RPMI8226 (cell line): Measurements from ENCODE around the gene NME1.
"Not testable (repeated sequence)": the region's sequence is repeated elsewhere in the genome, so short reads cannot be mapped to it uniquely, and the experiment has no call there.

Source experiments
- DNase-seq: peaks from one replicate; pipeline ENCODE4 v3.0.0-alpha.2; 2015

The NME1 gene

DNA sequence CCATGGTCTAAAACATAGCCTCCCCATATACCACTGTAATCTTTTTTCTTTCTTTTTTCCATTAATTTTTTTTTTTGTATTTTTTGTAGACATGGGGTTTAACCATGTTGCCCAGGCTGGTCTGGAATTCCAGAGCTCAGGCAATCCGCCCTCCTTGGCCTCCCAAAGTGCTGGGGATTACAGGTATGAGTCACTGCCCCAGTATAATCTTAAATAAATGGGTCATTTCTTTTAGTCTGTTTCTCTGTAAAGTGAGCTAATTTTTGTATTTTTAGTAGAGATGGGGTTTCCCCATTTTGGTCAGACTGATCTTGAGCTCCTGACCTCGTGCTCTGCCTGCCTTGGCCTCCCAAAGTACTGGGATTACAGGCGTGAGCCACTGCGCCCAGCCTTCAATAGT is 5.7 kb upstream of the NME1 start:
- DNase-seq: no peak

DNA sequence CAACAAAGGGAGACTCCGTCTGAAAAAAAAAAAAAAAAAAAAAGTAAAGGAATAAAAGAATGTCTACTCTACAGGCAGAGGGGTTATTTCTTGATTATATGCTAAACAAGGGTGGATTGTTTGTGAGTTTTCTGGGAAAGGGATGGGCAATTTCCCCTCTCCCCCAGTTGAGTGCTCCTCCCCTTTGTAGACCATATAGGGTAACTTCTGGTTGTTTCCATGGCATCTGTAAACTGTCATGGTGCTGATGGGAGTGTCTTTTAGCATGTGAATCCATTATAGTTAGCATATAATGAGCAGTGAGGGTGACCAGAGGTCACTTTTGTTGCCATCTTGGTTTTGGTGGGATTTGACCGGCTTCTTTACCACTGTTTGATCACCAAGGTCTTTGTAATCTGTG is 4.2 kb upstream of the NME1 start:
- no peak for DNase-seq

DNA sequence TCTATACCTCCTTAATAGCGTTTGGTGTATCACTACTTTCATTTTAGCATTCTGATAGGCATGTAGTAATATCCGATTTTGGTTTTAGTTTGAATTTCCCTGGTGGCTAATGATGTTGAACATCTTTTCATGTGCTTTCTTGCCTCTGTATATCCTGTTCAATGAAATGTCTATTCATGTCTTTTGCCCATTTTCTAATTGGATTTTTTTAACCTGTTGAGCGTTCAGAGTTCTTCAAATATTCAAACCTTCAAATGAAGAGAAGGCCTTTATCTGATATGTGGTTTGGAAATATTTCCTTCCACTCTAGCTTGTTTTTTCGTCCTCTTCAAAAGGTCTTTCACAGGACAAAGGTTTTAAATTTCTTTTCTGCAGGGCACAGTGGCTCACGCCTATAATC is 2.4 kb upstream of the NME1 start:
- no peak for DNase-seq

DNA sequence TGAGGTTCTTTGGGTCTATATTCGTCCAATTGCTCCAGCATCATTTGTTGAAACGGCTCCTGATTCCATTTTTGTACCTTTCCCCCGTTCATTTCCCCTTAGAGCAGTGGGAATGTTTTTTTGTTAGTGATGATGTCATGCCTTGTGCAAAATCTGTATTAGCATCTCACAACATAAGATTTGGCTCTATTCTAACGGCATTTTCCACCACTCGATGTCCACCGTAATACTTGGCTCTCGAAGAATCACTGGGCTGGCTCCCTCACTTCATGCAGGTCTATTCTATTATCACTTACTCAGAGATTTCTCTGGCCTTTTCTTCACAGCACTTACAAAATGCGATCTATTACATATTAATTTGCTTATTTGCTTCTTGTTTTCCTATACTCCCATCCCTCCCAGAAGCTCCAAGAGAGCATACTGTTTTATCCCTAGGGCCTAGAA is 571 bp upstream of the NME1 start:
- DNase-seq: no peak

DNA sequence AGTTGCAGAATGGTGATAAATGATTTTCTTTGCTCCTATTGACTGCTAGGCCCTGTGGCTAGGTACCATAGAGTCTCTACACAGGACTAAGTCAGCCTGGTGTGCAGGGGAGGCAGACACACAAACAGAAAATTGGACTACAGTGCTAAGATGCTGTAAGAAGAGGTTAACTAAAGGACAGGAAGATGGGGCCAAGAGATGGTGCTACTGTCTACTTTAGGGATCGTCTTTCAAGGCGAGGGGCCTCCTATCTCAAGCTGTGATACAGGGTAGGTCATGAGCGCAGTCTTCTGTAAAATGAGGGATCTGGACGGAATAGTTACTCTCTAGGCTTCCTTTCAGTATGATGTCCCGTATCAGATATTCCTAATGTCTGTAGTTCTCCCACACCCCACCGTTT is 817 bp downstream of the NME1 start:
- DNase-seq: peak; percentile 28

DNA sequence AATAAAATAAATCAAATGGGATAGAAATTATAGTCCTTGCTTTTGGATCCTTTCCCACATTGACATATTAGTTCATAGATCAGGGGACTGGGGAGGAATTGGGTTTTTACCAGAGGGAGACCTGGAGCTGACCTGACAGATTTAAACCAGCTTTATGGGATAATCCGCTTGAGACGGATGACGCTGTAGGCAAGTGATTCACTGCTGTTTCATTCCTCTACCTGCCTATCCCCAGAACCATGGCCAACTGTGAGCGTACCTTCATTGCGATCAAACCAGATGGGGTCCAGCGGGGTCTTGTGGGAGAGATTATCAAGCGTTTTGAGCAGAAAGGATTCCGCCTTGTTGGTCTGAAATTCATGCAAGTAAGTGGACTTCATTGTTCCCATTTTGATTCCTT is 2.1 kb downstream of the NME1 start:
- DNase-seq: no peak

DNA sequence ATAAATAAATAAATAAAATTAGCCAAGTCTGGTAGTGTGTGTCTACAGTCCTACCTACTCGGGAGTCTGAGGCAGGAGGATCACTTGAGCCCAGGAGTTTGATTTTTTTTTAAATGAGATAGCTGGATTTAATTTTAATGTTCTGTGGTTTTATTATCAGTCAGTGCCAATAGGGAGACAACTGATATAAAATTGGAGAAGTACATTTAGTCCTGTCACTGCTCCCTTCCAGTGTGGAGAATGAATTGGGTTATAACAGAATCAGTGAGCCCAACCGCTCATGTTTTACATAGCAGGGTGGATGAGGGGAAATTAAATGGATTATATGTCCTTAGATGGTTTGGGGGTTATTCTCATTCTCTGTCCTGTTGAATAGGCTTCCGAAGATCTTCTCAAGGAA is 6.2 kb downstream of the NME1 start:
- DNase-seq: no peak

DNA sequence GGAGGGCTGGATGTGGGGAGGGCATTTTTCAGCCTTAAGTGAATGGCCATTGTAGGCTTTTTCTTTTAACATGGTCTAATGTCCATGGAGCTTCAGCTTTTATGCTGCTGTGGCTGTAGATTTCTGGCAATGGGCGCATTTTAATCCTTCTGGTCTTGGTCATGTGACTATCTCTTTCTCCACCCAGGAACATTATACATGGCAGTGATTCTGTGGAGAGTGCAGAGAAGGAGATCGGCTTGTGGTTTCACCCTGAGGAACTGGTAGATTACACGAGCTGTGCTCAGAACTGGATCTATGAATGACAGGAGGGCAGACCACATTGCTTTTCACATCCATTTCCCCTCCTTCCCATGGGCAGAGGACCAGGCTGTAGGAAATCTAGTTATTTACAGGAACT is 8.2 kb downstream of the NME1 start:
- no peak for DNase-seq

DNA sequence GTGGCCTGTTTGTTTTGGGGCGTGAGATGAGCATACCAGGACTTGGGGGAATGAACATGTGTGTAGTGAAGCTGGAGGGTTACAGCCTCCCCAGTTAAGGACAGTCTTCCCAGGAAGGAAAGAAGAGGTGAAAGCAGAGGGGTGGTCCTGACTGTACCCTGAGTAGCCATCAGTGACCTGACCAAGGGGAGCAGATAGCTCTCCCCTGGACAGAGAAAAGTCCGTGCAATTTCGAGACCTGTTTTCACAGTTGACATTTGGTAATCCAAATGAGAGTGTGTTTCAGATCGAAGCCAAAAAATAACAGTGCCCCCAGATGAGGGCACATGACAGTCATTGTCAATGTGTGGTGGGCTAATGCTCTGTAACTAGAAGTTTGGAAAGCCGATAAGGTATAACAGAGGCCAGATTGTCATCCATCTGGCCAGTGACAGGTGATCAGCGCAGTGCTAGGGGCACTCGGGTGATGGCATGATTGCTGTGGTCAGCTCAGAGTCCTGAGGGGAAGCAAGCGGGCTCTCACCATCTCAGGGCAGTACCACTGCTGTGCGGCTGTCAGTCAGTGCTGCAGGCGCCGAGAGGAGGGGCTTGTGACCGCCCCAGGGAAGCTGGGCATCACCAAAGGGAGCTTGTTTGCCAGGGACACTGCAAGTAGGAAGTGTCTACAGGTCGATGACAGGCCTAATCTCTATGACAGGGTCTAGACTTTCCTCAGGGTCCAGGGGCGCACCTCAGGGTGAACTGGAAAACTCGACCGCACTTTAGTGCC is 11.7 kb downstream of the NME1 start:
- no peak for DNase-seq

DNA sequence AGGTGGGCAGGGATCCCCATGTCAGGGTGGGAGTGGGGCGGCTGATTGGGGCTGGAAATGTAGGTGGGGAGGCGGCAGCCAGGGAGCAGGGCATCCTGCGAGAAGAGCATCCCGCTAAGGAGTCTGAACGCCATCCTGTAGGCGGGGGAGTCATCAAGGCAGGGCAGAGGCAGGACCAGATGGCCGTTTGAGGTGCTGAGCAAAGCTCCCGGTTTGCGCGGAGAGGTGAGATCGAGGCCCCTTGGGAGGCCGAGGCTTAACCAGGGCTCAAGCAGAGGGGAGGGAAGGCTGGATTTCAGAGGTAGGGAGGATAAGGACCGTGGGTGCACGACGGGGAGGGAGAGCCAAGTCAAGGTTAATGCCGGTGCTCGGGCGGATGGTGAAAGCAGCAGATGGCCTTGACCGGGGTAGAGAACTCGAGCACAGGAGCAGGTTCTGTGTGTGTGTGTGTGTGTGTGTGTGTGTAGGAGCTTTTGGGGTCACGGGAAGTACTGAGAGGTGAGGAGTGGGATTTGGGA is 12.4 kb downstream of the NME1 start:
- no peak for DNase-seq

DNA sequence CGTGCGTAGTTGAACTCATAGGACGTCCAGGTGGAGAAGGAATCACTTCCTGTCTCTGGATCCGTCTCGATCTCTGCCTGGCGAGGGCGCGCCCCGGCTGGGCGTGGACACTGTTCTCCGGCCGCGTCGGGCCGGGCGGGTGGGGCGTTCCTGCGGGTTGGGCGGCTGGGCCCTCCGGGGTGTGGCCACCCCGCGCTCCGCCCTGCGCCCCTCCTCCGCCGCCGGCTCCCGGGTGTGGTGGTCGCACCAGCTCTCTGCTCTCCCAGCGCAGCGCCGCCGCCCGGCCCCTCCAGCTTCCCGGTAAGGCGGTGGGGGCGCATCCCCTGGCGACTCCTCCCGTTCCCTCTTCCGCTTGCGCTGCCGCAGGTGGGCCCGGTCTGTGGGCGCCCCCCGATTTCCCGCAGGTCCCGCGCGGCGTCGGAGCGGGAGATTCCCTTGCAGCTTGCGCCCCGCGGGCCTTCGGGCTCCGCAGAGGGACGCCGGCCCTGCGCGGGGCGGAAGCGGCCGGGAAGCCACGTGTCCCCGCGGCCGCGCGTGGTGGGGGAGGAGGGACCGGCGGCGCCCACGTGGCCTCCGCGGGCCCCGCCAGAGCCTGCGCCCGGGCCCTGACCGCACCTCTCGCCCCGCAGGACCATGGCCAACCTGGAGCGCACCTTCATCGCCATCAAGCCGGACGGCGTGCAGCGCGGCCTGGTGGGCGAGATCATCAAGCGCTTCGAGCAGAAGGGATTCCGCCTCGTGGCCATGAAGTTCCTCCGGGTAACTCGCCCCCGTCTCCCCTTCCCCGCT is 13.0 kb downstream of the NME1 start, which contains the start of gene NME2:
TSS of gene NME2 (plus strand) at position 214 of the 789 bp plus-strand sequence. CDS start at position 634, 420 bp downstream.
- peak; percentile 91 for DNase-seq

DNA sequence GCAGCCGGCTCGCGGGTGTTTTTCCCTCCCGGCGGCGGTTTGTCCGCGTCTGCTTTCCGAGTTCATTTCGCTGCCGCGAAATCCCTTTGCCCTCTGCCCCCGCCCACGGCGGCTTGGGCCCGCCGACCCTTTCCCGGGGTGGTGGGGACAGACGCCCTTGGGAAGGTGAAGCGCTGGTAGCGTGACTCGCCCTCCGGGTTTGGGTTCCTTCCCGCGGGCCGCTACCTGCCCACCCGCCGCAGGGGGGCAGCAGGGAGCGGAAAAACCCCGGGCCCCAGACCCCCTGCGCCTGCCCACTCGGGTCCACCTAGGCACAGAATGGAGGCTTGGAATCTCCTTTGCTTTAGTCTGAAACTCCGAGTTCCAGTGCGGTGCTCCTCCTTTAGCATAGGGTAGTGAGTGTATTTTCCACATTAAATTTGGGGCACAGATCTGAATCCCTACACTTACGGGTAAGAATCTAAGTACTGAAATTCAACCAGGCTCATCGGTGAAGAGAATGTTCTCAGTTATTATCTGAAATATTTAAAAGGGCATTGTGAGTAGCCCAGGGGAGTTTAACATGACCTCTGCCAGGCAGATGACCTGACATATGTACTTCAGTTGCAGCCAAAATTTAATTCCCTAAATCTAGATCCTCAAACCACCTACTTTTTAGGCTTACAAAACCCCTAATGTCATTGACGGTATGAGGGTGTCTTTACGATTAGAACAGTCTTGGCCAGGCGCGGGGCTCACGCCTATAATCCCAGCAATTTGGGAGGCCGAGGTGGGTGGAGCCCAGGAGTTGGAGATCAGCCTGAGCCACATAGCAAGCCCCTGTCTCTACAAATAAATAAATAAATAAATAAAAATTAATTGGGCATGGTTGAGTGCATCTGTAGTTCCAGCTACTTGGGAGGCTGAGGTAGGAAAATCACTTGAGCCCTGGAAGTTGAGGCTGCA is 13.9 kb downstream of the NME1 start:
- DNase-seq: peak; percentile 79

DNA sequence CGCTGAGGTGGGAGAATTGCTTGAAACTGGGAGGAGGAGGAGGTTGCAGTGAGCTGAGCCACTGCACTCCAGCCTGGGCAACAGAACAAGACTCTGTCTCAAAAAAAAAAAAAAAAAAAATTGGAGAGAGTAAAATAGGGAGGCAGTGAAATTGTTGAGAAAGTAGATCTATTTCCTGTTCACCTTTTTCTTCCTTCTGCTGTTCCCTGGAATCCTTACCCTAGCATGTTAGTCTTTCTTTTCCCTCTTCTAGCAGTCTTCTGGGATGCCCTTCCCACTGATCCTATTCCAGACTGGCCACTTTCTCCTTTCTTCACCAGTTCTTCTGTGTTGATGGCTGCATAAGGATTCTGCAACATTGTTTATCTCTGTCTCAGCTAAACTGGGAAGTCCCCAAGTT is 16.0 kb downstream of the NME1 start:
- DNase-seq: no peak

DNA sequence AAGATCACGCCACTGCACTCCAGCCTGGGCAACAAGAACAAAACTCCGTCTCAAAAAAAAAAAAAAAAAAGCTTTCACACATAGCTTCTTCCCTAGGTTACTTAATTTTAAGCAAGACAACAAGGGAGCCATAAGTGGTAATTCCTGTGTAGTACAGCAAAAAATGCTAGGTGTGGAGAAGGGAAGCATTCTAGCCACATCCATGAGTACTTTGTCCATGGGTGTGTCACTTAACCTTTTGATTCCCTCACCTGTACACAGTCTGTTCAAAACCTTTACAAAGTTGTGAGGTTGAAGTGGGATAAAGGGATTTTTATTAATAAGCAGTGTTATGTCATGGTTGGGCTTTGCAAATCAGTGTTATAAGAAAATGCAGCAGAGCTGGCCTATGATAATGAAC is 17.4 kb downstream of the NME1 start:
- DNase-seq: no peak

DNA sequence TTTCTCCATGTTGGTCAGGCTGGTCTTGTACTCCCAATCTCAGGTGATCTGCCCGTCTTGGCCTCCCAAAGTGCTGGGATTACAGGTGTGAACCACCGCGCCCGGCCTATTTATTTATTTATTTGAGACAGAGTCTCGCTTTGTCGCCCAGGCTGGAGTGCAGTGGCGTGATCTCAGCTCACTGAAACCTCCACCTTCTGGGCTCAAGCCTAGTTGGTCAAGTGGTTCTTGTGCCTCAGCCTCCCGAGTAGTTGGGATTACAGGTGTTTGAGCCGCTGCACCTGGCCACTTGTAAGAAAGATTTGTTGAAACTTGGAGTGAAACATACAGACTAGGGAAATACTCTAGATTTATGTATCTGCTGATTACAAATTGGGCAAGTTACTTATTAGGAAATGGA is 18.7 kb downstream of the NME1 start:
- DNase-seq: not testable (repeated sequence)

DNA sequence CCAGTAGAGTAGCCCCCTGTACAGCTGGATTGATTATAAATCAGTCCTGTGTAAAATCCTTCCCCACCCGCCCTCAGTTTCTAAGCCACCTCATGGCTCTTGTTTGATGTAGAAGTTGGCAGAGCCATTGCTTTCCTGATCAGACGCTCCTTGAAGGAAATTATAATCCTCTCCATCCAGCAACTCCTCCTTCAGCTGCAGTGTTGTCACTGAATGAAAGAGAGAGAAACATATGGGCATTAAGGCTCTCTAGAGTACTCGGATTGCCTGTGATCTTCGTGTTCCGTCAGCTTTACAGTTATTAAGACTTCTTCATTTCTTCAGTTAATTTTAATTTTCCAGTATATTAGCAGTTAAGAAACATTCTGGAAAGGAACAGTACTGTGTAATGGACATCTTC is 27.1 kb downstream of the NME1 start:
- no peak for DNase-seq

DNA sequence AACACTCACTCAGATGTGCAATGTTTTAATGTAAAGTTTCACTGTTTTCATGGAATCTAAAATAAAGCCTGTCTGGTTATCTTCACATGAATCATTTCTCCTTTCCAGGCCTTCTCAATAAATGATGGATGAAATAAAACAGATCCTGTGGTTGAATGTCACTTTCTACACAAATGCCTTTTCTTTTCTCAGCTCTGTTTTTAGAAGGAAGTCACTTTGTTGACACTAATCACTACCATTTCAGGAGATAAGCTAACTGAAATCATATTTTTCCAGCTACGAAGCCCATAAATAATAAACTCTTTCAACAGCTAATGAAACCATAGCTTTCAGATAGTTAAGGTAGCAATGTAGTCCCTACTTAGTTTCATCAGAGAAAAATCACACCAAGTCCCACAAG is 30.8 kb downstream of the NME1 start:
- DNase-seq: no peak

DNA sequence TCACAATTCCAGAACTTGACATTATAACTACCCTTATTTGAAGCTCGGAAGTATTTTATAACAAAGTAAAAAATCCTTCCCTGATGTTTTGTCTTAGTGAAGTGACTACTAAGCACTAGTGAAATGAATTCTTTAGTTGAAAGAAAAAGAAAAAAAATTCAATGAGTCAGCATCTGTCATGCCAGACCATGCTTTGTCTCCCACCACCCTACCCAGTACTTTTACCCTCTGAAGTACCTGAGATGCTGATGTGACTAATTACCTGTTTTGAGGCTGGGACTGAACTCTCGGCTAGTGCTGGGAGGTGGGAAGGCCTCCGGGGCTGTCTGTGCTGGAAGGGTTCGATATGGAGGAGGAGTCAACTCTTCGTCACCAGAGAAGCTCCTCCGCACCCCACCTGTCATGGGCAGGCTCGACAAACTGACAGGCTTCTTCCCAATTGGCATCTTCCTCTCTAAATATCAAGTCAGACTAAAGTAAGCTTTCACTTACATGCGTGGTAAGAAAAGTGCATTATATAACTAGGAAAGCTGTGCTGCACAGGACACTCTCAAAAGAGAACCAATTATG is 32.5 kb downstream of the NME1 start:
- no peak for DNase-seq

DNA sequence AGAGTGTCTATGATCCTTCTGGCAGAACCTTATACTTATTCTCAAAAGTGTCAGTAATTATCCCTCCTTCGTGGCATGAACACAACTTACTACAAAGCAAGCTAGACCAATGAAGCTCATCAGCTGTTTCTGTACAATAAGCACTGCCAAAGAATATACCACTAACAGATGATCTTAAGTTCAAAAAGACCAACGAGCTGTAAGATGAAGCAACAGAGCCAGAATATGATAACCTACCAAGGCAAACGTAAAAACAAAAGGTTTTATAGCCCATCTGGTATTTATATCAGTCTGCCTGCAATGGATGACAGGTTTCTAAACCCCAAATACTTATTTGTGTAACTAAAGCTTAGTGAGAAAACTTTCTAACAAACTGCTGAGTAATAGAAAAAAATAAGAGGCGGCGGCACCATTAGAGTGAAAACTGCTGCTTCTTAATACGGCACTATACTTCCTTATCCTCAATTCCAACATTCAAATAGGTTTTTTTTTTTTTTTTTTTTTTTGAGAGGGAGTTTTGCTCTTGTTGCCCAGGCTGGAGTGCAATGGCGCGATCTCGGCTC is 35.0 kb downstream of the NME1 start:
- DNase-seq: no peak

DNA sequence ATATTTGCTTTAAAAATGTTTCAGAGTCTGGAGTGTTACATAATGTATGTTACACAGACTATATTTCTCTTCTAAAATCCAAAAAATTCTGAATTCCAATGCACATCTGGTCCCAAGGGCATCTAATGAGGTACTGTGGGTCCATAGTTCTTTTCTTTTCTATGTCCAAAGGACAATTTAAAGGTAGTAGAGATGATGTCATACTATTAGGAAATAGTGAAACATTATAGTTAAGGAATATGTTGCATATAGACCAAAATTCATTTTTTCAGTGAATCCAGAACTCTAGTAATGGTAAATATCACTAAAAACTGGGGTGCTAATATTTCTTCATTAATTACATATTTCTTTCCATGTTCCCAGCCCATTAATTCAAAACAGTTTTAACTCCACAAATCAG is 35.8 kb downstream of the NME1 start:
- DNase-seq: no peak

DNA sequence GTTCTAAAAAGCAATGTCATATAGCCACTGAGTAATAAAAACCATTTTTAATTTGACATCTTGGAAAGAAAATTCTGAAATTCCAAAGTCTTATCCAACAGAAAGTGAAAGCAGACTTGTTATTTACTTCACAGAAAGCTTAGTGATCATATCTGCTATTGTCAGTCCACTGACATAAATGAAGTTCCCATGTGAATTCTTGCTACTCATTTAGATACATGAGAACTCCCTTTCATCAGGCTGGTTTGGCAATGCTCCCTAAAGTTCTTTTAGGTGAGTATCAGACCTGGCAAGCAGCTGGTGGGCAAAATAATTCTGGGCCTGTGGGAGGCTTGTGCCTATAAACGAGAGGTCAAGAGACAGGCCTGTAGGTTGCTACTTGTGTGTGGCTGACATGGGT is 36.3 kb downstream of the NME1 start:
- no peak for DNase-seq

DNA sequence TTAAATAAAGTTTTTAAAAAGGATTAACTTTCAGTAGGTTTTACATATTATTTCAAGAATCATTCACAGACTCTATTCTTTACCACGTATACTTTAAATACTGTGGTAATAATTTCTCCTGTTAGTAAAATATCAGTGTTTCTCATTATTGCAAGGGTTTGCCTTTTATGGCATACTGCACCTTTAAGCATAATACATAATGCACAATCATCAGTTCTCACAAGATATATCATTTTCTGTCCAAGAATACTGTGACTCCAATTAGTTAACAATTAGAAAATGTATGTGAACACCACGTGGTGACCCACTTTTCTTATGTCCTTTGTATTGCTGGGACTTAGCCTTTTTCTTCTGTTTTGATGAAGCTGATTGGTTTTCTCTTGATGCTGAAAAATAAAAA is 38.5 kb downstream of the NME1 start:
- DNase-seq: no peak
